Measurements from ENCODE around the gene ZNF557.
A peak's percentile ranks its signal among the peaks of the same experiment; 100 is the strongest.
"Not testable (repeated sequence)": the region's sequence is repeated elsewhere in the genome, so short reads cannot be mapped to it uniquely, and the experiment has no call there.

The ZNF557 gene

DNA sequence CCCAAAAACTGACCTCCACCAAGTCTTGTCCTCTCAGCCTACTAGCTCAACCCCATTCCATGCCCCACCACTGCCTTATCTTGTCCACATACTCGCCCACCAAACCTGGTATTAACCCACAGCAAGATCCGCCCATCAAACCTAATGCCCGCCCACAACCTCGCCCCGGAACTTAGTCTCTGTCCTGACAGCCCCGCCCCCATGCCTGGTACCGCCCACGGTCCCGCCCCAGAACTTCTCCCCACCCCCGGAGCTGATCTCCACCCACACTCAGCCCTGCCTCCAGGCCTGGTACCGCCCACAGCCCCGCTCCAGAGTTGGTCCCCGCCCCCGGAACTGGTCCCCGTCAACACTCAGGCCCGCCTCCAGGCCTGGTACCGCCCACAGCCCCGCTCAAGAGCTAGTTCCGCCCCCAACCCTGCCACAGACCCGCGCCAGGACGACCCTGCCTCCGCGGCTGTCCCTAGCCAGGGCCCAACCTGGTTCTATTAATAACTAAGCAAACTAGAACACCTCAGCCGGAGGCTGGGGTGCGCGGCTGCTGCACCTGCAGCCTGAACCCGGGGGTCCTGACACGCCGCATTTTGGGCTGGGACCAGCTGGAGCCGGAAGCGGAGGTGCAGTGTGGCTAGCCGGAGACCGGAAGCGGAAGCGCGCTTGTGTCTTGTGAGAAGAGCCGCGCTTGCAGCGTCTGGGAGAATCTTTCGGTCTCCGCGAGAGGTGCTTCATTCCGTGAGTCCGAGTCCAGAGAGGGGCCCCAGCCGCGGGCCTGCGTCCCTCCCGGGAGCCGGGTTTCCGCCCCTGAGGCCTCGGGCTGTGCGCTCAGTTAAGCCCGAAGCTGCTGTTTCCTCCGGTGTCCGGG is at the start of gene ZNF557:
TSS of gene ZNF557 (plus strand) at position 662 of the 862 bp plus-strand sequence. CDS start 5,372 bp downstream, outside the sequence.
- DNase-seq = peak; percentile 99

DNA sequence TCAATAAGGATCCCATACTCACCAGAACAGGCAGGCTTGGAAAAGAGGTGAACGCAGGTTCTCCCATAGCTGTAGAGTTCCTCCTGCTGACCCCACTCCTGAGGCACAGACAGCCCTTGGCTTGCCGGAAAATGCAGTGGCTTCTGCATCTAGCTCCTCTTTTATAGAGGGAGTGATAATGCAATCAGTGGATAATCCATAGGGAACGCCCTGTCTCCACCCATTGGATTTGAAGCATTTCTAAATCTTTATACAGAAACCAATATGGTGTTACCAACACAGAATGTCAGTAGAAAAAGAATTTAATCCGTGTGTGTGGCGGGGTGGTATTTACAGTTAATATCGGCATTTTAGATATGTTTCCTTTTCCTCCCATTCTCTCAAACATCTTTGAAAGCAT is 48.2 kb upstream of the ZNF557 start, which contains the start of gene MBD3L2B:
TSS of gene MBD3L2B (minus strand) at position 101 of the 400 bp plus-strand sequence. CDS start at position 67, 34 bp downstream.
- DNase-seq = not testable (repeated sequence)

DNA sequence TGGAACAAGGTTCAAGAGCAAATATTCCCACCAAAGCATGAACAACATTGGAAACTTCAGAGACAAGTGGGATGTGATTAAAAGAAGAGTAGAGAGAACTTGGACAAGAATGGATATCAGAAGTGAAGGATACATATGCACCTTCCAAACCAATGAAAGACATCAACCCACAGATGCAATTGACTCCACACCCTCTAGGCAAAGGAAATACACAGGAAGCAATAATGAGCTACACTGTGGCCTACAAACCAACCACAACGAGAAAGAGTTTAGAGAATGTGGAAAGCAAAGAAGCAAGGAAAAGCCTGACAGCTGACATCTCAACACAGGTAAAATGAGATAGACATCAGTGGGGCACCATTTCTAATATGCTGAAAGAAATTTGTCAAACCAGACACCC is 40.7 kb upstream of the ZNF557 start:
- DNase-seq = not testable (repeated sequence)

- not testable (repeated sequence) for DNase-seq
These were observed 39.2 kb upstream of the ZNF557 start, which contains the start of gene MBD3L5 for GRCh38 chr19:7030278-7030677. Gene MBD3L5 (plus strand): TSS chr19:7030578. CDS start chr19:7030612, 34 bp downstream.

DNA sequence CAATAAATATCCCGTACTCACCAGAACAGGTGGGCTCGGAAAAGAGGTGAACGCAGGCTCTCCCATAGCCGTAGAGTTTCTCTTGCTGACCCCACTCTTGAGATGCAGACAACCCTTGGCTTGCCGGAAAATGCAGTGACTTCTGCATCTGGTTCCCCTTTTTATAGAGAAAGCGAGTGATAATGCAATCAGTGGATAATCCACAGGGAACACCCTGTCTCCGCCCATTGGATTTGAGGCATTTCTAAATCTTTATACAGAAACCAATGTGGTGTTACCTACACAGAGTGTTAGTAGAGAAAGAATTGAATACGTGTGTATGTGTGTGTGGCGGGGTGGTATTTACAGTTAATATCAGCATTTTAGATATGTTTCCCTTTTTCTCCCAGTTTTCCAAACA is 29.4 kb upstream of the ZNF557 start, which contains the start of gene MBD3L4:
TSS of gene MBD3L4 (minus strand) at position 101 of the 400 bp plus-strand sequence. CDS start at position 66, 35 bp downstream.
- DNase-seq = not testable (repeated sequence)

GRCh38 chr19:7041563-7041962 is 27.9 kb upstream of the ZNF557 start:
- DNase-seq = not testable (repeated sequence)

DNA sequence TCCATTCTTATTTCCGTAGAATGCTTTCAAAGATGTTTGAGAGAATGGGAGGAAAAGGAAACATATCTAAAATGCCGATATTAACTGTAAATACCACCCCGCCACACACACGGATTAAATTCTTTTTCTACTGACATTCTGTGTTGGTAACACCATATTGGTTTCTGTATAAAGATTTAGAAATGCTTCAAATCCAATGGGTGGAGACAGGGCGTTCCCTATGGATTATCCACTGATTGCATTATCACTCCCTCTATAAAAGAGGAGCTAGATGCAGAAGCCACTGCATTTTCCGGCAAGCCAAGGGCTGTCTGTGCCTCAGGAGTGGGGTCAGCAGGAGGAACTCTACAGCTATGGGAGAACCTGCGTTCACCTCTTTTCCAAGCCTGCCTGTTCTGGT is 20.5 kb upstream of the ZNF557 start, which contains the start of gene MBD3L2:
TSS of gene MBD3L2 (plus strand) at position 301 of the 400 bp plus-strand sequence. CDS start at position 354, 53 bp downstream.
- DNase-seq = not testable (repeated sequence)

DNA sequence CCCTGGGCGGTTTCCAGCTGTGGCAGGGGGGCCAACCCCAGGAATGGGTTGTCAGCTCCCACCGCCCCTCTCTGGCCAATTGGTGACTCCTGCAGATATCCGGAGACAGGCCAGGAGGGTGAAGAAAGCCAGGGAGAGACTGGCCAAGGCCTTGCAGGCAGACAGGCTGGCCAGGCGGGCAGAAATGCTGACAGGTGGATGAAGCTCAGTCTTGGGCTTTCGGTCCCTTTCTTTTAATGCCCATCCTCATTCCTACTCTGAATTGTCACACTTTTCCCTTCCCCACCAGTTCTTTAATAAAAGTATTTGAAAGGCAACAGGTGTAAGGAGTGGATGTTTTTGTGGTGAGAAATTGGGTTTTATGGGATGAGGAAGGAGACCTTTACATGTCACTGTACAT is 18.1 kb upstream of the ZNF557 start:
- not testable (repeated sequence) for DNase-seq

GRCh38 chr19:7052896-7053295 is 16.6 kb upstream of the ZNF557 start:
- DNase-seq = not testable (repeated sequence)

DNA sequence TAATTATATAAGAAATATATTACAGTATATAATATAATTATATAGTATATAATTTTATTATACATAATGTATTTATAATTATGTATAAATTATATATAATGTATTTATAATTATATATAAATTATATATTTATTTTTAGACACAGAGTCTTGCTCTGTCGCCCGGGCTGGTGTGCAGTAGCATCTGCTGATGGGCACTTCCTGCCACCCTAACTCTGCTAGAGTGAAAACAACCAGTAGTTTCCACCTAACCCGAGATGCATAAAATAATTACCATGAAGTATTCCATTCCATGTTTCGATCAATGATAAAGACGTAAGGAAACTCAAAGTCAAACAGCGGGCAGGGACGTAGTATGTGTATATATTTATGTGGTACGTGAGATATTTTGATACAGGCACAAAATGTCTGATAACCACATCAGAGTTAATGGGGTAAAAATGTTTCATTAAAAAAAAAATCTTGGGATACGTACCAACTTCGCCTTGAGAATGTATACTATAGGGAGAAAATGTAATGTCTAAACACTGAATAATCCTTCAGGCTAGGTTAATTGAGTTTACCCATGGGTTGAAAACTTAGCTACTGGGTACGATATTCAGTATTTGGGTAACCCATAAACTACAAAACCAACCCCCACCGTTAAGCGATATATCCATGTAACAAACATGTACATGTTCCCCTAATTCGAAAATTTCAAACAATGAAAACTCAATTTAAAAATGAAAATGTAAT is 14.7 kb upstream of the ZNF557 start:
- not testable (repeated sequence) for DNase-seq

- not testable (repeated sequence) for DNase-seq
These were observed 13.8 kb upstream of the ZNF557 start for GRCh38 chr19:7055679-7056078.

DNA sequence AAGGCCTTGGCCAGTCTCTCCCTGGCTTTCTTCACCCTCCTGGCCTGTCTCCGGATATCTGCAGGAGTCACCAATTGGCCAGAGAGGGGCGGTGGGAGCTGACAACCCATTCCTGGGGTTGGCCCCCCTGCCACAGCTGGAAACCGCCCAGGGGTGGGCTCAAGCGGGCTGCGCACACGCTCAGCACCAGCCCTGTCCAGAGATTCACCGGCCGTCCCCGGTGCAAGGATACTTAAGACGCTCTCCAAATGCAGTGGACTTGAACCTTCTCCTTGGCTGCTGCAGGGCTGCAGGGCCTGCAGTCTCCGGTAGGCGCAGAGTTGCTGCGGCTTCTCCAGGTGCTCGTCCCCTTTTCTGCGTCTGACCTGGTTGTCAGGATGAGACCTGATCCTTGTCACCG is 13.1 kb upstream of the ZNF557 start:
- DNase-seq = not testable (repeated sequence)

GRCh38 chr19:7058576-7058975 is 10.9 kb upstream of the ZNF557 start, which contains the start of gene MBD3L3:
Gene MBD3L3 (minus strand): TSS chr19:7058676. CDS start chr19:7058605, 71 bp downstream.
- DNase-seq = not testable (repeated sequence)

GRCh38 chr19:7059977-7060376 is 9.5 kb upstream of the ZNF557 start:
- not testable (repeated sequence) for DNase-seq

DNA sequence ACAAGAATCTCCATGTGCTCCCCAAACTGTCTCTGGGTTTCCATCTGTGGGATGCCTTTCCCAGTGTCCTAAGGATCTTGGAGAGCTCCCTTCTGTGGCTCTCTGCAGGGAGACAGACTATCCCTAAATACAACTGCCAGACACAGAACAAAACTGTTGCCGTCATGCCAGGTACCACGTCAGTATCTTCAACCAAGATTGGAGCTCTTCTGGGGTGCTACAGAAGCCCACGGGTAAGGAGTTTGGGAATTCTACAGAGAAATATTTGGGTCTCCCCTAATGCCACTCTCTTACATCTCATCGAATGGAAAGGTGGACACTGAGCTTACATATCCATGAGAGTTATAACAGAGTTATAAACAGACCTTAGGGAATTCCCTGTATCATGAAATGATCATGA is 6.2 kb upstream of the ZNF557 start:
- no peak for DNase-seq

- DNase-seq = no peak
These were observed 5.6 kb upstream of the ZNF557 start for GRCh38 chr19:7063764-7064418.

DNA sequence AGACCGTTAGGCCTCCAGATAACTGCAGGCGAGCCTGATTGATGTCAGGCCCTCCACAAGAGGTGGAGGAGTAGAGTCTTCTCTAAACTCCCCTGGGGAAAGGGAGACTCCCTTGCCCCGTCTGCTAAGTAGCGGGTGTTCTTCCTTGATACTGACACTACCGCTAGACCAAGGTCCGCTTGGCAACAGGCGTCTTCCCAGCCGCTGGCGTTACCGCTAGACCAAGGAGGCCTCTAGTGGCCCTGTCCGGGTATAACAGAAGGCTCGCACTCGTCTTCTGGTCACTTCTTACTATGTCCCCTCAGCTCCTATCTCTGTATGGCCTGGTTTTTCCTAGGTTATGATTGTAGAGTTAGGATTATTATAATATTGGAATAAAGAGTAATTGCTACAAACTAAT is 2.4 kb upstream of the ZNF557 start:
- DNase-seq = not testable (repeated sequence)

GRCh38 chr19:7067716-7068115 is 1.8 kb upstream of the ZNF557 start:
- no peak for DNase-seq

GRCh38 chr19:7068599-7068998 is 904 bp upstream of the ZNF557 start:
- no peak for DNase-seq

GRCh38 chr19:7069904-7070226 is 362 bp downstream of the ZNF557 start:
- DNase-seq = no peak

DNA sequence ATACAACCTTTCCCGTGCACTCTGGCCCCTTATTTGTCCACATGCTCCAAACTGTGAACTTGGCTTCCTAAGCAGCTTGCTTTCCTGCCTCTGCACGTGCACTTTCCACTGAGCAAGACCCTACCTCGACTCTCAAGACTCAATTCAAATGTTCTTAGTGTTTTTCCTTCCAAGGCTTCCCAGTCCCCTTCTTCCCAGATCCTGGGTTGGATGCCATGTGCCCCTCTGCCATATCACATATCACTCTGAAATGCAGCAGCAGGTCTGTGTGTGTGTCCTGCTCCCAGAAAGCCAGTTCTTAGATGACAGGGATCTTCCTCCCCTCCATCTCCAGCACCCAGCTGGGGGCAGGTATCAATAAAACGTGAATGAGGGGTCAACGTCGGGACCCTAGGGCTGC is 3.0 kb downstream of the ZNF557 start:
- no peak for DNase-seq

DNA sequence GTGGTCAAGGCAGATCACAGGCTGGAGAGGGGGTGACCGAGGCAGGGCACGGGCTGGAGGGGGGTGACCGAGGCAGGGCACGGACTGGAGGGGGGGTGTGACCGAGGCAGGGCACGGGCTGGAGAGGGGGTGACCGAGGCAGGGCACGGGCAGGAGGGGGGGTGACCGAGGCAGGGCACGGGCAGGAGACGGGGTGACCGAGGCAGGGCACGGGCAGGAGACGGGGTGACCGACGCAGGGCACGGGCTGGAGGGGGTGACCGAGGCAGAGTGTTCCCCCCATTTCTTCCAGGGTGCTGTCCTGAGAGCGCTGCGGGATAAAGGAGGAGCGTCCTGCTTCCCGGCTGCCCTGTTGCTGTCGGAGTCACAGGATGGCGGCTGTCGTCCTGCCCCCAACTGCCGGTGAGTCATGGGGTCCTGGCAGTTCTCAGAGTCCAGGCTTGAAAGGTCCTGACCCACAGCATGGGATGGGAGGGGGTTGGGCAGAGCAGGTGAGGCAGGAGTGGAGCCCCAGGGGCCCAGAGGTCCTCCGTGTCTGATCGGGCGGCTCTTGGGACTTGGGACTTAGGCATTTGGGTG is 5.3 kb downstream of the ZNF557 start:
- no peak for DNase-seq

Measured in CD4-positive, alpha-beta T cell treated with Interleukin-10 for 1 hour (primary cell).